PC-3 (cell line): ENCODE results near the gene GTPBP1. TPM values are rescaled to one million over a fixed set of nuclear protein-coding genes. Genes with fewer than 3 reads are reported as not detected.

Experiments used
- ATAC-seq: fragments of 200-7000 bp; cut with Tn5 transposase; 2 replicates; pipeline ENCODE4 v1.9.1; 2020; ENCODE audit warnings: mild to moderate bottlenecking, moderate library complexity
- BruUV-seq: library from RNA; stranded (reverse); fragments of 400-500 nt; replicated peaks from 2 replicates; lab custom pipeline; 2021; lab: Mats Ljungman, UMichigan
- CTCF ChIA-PET: fragments of 300-600 bp; sonication (Branson Sonifier 250); formaldehyde crosslinking; loops from one replicate; lab custom pipeline; 2022; ENCODE audit warnings: antibody characterized with exemption; lab: Charles Lee
- POLR2A ChIA-PET: fragments of 300-600 bp; sonication (Branson Sonifier 250); formaldehyde crosslinking; loops from one replicate; lab custom pipeline; 2022; ENCODE audit warnings: antibody characterized with exemption; ENCODE audit not compliant: unreplicated experiment; lab: Charles Lee
- DNase-seq: peaks from one replicate; pipeline ENCODE4 v3.0.0-alpha.2; 2015
- H2AFZ ChIP-seq: fragments of 300-600 bp; sonication (generic); 2 replicates; pipeline ENCODE4 v1.6.0; 2016; ENCODE audit warnings: antibody characterized with exemption, low read length
- H3F3A ChIP-seq: fragments of 300-600 bp; sonication (generic); one replicate; pipeline ENCODE4 v1.6.0; 2017; ENCODE audit warnings: antibody characterized with exemption, low read length, control low read depth, mild to moderate bottlenecking; ENCODE audit not compliant: unreplicated experiment
- H3K27ac ChIP-seq: fragments of 300-600 bp; sonication (generic); 2 replicates; pipeline ENCODE4 v1.5.1; 2016; ENCODE audit warnings: mild to moderate bottlenecking, low read length
- H3K27me3 ChIP-seq: fragments of 300-600 bp; sonication (generic); 2 replicates; pipeline ENCODE4 v1.6.1; 2016; ENCODE audit warnings: low read length, mixed read lengths
- H3K36me3 ChIP-seq: fragments of 300-600 bp; sonication (generic); 2 replicates; pipeline ENCODE4 v1.6.1; 2016; ENCODE audit warnings: low read depth, mixed run types, low read length, mixed read lengths
- H3K4me1 ChIP-seq: fragments of 300-600 bp; sonication (generic); 2 replicates; pipeline ENCODE4 v1.5.1; 2016; ENCODE audit warnings: low read length; ENCODE audit not compliant: insufficient read depth
- H3K4me2 ChIP-seq: fragments of 300-600 bp; sonication (generic); 2 replicates; pipeline ENCODE4 v1.6.0; 2016; ENCODE audit warnings: low read length
- H3K4me3 ChIP-seq: fragments of 300-600 bp; sonication (generic); 2 replicates; pipeline ENCODE4 v1.5.1; 2016; ENCODE audit warnings: mild to moderate bottlenecking, low read length, mixed read lengths
- H3K79me2 ChIP-seq: fragments of 300-600 bp; sonication (generic); 2 replicates; pipeline ENCODE4 v1.6.1; 2017; ENCODE audit warnings: low read length, mixed read lengths
- H3K9ac ChIP-seq: fragments of 300-600 bp; sonication (generic); 2 replicates; pipeline ENCODE4 v1.6.0; 2016; ENCODE audit warnings: mild to moderate bottlenecking, low read length
- H3K9me2 ChIP-seq: fragments of 300-600 bp; sonication (generic); replicated peaks from 2 replicates; pipeline ENCODE4 v1.6.1; 2016; ENCODE audit warnings: mixed run types, low read length, mixed read lengths
- H3K9me3 ChIP-seq: fragments of 300-600 bp; sonication (generic); 2 replicates; pipeline ENCODE4 v1.6.1; 2016; ENCODE audit warnings: low read length, mixed read lengths
- H4K20me1 ChIP-seq: fragments of 300-600 bp; sonication (generic); 2 replicates; pipeline ENCODE4 v1.6.1; 2016; ENCODE audit warnings: low read length, mixed read lengths
- CTCF ChIP-seq: fragments of 300-600 bp; sonication (generic); conservative IDR thresholded peaks from 2 replicates; pipeline ENCODE4 v1.5.1; 2017; ENCODE audit warnings: antibody characterized with exemption, low read depth, mild to moderate bottlenecking, low read length
- EZH2 ChIP-seq: fragments of 300-600 bp; sonication (generic); IDR thresholded peaks from one replicate; pipeline ENCODE4 v1.6.1; 2017; ENCODE audit warnings: antibody characterized with exemption, mild to moderate bottlenecking, low read length; ENCODE audit not compliant: unreplicated experiment
- EZH2phosphoT487 ChIP-seq: fragments of 300-600 bp; sonication (generic); IDR thresholded peaks from 2 replicates; pipeline ENCODE4 v1.6.1; 2018; ENCODE audit warnings: mild to moderate bottlenecking, antibody characterized with exemption, low read length, borderline replicate concordance
- intact Hi-C: fragments of 100-400 bp; cut with micrococcal nuclease; formaldehyde crosslinking; loops from 2 replicates; pipeline ENCODE4 v1.9.0; 2023
- total RNA-seq: library from RNA; depleted of rRNA; stranded (reverse); fragments of >200 nt; gene quantifications from 2 replicates; pipeline ENCODE4 v1.2.3, GENCODE V29; 2014

Gene GTPBP1
- total RNA-seq, 1 experiment from 2014 or later: 28.2 TPM

- Histone ChIP-seq H3K79me2 (no peaks in the 10 kb centered on the region), H4K20me1 (no peaks in the 10 kb centered on the region), H3K4me1 (peaks cover 6% of the 10 kb centered on the region; the same call in 1 of the 2 replicates), H3K9ac (no peak overlapping the region), H3K36me3 (peaks cover 14% of the 10 kb centered on the region; the same call in 1 of the 2 replicates), H3K4me2 (no peak overlapping the region), H3K27me3 (no peaks in the 10 kb centered on the region), H3K4me3 (no peak overlapping the region), H3K27ac (no peak overlapping the region), H3K9me2 (no peaks in the 10 kb centered on the region), H3K9me3 (no peaks in the 10 kb centered on the region), H3F3A (no peaks in the 10 kb centered on the region), H2AFZ (no peak overlapping the region)
- no peak for ATAC-seq
- DNase-seq: no peak
- no TSS peak for BruUV-seq
- intact Hi-C loops: no loop called here
- ChIA-PET CTCF (no interaction called here), POLR2A (no interaction called here)
- TF ChIP-seq CTCF (no peak), EZH2 (no peak), EZH2phosphoT487 (no peak)
Measured at GRCh38 chr22:38741576-38741975, 35.8 kb downstream of the GTPBP1 start.

GRCh38 chr22:38742176-38742942 lies 36.6 kb downstream of the GTPBP1 start:
- Histone ChIP-seq H3K9me2 (no peaks in the 10 kb centered on the region), H3K4me3 (no peak overlapping the region), H2AFZ (no peak overlapping the region), H3K4me1 (peaks cover 6% of the 10 kb centered on the region; the same call in 1 of the 2 replicates), H3F3A (no peaks in the 10 kb centered on the region), H3K27me3 (no peaks in the 10 kb centered on the region), H3K36me3 (peaks cover 13% of the 10 kb centered on the region; the same call in 1 of the 2 replicates), H4K20me1 (no peaks in the 10 kb centered on the region), H3K27ac (no peak overlapping the region), H3K4me2 (no peak overlapping the region), H3K9me3 (no peaks in the 10 kb centered on the region), H3K9ac (no peak overlapping the region), H3K79me2 (no peaks in the 10 kb centered on the region)
- BruUV-seq: no TSS peak
- DNase-seq: no peak
- CTCF ChIA-PET: no interaction called here
- ATAC-seq: no peak
- no peak for TF ChIP-seq EZH2phosphoT487
- no peak for TF ChIP-seq EZH2
- TF ChIP-seq CTCF: no peak
- intact Hi-C loops: no loop called here
- POLR2A ChIA-PET: no interaction called here

- Histone ChIP-seq H3K9ac (no peak overlapping the region), H3K27me3 (no peaks in the 10 kb centered on the region), H3K9me2 (no peaks in the 10 kb centered on the region), H4K20me1 (no peaks in the 10 kb centered on the region), H3K4me1 (no peaks in the 10 kb centered on the region), H3K9me3 (no peaks in the 10 kb centered on the region), H3K4me3 (no peak overlapping the region), H3K79me2 (no peaks in the 10 kb centered on the region), H2AFZ (no peak overlapping the region), H3F3A (no peaks in the 10 kb centered on the region), H3K36me3 (no peaks in the 10 kb centered on the region; the same call in 1 of the 2 replicates), H3K27ac (no peak overlapping the region), H3K4me2 (no peak overlapping the region)
- ATAC-seq: no peak
- intact Hi-C loops: no loop called here
- no peak for DNase-seq
- no TSS peak for BruUV-seq
- ChIA-PET POLR2A (no interaction called here), CTCF (no interaction called here)
- no peak for TF ChIP-seq CTCF
Measured at GRCh38 chr22:38744981-38745380, 39.2 kb downstream of the GTPBP1 start.
